WTC11 (cell line): ENCODE data around the gene FTCDNL1.

Source experiments
- ATF1 ChIP-seq: sonication (generic); formaldehyde crosslinking; IDR thresholded peaks from 2 replicates; pipeline ENCODE4 v1.8.1; 2023; ENCODE audit warnings: mild to moderate bottlenecking, moderate library complexity, missing genetic modification reagents
- ATF3 ChIP-seq: sonication (generic); formaldehyde crosslinking; conservative IDR thresholded peaks from 2 replicates; pipeline ENCODE4 v1.8.1; 2022; ENCODE audit warnings: mild to moderate bottlenecking, missing genetic modification reagents
- ELF4 ChIP-seq: sonication (generic); formaldehyde crosslinking; IDR thresholded peaks from 2 replicates; pipeline ENCODE4 v1.8.1; 2022; ENCODE audit warnings: low read depth, mild to moderate bottlenecking, moderate library complexity, missing genetic modification reagents
- GTF2I ChIP-seq: fragments of 250-450 bp; sonication (Bioruptor Pico); conservative IDR thresholded peaks from 2 replicates; pipeline ENCODE4 v1.4.0; 2021; ENCODE audit warnings: mild to moderate bottlenecking
- IRF1 ChIP-seq: sonication (generic); formaldehyde crosslinking; IDR thresholded peaks from 2 replicates; pipeline ENCODE4 v1.8.0; 2023; ENCODE audit warnings: missing genetic modification reagents
- KAT7 ChIP-seq: sonication (generic); formaldehyde crosslinking; IDR thresholded peaks from 2 replicates; pipeline ENCODE4 v1.8.1; 2023; ENCODE audit warnings: missing genetic modification reagents, mild to moderate bottlenecking, borderline replicate concordance
- NFATC4 ChIP-seq: fragments of 250-450 bp; sonication (Bioruptor Pico); IDR thresholded peaks from 2 replicates; pipeline ENCODE4 v1.9.0; 2021; ENCODE audit warnings: mild to moderate bottlenecking
- NR2C2 ChIP-seq: sonication (generic); formaldehyde crosslinking; IDR thresholded peaks from 2 replicates; pipeline ENCODE4 v1.8.0; 2022; ENCODE audit warnings: mild to moderate bottlenecking, missing genetic modification reagents
- OVOL2 ChIP-seq: fragments of 250-450 bp; sonication (Bioruptor Pico); IDR thresholded peaks from 2 replicates; pipeline ENCODE4 v1.9.0; 2021; ENCODE audit warnings: mild to moderate bottlenecking, borderline replicate concordance
- TEAD4 ChIP-seq: sonication (generic); formaldehyde crosslinking; IDR thresholded peaks from 2 replicates; pipeline ENCODE4 v1.8.0; 2022; ENCODE audit warnings: mild to moderate bottlenecking, missing genetic modification reagents
- TF ChIP-seq, protein P1 (sequence below): fragments of 200-600 bp; IDR thresholded peaks from 2 replicates; pipeline ENCODE4 v1.8.0; 2022; ENCODE audit warnings: antibody characterized with exemption
- TF ChIP-seq, protein P2 (sequence below): sonication (generic); formaldehyde crosslinking; IDR thresholded peaks from 2 replicates; pipeline ENCODE4 v1.8.0; 2022; ENCODE audit warnings: mild to moderate bottlenecking, missing genetic modification reagents
- TF ChIP-seq, protein P3 (sequence below): sonication (generic); formaldehyde crosslinking; IDR thresholded peaks from 2 replicates; pipeline ENCODE4 v1.8.1; 2023; ENCODE audit warnings: mild to moderate bottlenecking, missing genetic modification reagents, moderate library complexity

DNA sequence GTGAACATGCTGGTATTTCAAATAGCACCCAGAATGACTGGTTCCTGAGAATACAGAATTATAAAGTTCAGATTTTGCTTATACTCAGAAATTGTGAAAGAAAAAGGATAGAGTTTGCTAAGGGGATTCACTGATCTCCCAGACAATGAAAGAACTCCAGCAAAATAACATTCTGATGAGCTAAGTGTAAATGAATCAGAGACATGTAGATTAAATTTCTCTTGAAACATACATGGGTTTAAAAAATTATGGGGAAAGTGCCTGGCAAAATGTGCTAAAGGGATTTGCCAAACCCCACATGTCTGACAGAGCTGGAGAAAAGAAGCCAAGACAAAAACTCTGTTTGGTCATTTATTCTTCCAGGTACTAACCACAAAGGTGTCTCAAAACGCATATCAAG is 116.3 kb downstream of the FTCDNL1 start:
- TF ChIP-seq, protein P1, sequence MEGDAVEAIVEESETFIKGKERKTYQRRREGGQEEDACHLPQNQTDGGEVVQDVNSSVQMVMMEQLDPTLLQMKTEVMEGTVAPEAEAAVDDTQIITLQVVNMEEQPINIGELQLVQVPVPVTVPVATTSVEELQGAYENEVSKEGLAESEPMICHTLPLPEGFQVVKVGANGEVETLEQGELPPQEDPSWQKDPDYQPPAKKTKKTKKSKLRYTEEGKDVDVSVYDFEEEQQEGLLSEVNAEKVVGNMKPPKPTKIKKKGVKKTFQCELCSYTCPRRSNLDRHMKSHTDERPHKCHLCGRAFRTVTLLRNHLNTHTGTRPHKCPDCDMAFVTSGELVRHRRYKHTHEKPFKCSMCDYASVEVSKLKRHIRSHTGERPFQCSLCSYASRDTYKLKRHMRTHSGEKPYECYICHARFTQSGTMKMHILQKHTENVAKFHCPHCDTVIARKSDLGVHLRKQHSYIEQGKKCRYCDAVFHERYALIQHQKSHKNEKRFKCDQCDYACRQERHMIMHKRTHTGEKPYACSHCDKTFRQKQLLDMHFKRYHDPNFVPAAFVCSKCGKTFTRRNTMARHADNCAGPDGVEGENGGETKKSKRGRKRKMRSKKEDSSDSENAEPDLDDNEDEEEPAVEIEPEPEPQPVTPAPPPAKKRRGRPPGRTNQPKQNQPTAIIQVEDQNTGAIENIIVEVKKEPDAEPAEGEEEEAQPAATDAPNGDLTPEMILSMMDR = no peak
- TF ChIP-seq ELF4 (no peak), ATF1 (CRISPR knock-in tag) (no peak), KAT7 (CRISPR knock-in tag) (no peak), IRF1 (CRISPR knock-in tag) (no peak), GTF2I (no peak), OVOL2 (CRISPR knock-in tag) (no peak), TEAD4 (CRISPR knock-in tag) (no peak), NR2C2 (no peak), NFATC4 (CRISPR knock-in tag) (no peak), ATF3 (CRISPR knock-in tag) (no peak)
- TF ChIP-seq, protein P2, sequence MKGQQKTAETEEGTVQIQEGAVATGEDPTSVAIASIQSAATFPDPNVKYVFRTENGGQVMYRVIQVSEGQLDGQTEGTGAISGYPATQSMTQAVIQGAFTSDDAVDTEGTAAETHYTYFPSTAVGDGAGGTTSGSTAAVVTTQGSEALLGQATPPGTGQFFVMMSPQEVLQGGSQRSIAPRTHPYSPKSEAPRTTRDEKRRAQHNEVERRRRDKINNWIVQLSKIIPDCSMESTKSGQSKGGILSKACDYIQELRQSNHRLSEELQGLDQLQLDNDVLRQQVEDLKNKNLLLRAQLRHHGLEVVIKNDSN (CRISPR knock-in tag) = no peak
- TF ChIP-seq, protein P3, sequence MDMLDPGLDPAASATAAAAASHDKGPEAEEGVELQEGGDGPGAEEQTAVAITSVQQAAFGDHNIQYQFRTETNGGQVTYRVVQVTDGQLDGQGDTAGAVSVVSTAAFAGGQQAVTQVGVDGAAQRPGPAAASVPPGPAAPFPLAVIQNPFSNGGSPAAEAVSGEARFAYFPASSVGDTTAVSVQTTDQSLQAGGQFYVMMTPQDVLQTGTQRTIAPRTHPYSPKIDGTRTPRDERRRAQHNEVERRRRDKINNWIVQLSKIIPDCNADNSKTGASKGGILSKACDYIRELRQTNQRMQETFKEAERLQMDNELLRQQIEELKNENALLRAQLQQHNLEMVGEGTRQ (CRISPR knock-in tag) = no peak
